Tibial nerve (tissue), 4 donors: ENCODE measurements around the gene TMEM94.

ENCODE experiments used
- CTCF ChIP-seq, 5 experiments: fragments of 200-600 bp in 3 of 5; fragments of 450-650 bp in 2 of 5; sonication (generic) in 3 of 5; IDR thresholded peaks; one replicate each; pipeline ENCODE4 v1.5.1; 2016 to 2019; ENCODE audit warnings: antibody characterized with exemption in 5 of 5, mild to moderate bottlenecking in 3 of 5, moderate library complexity in 2 of 5
- EP300 ChIP-seq, 2 donors: sonication (generic); formaldehyde crosslinking; IDR thresholded peaks; one replicate each; pipeline ENCODE4 v1.6.1; 2017; ENCODE audit warnings: antibody characterized with exemption in 2 of 2, mild to moderate bottlenecking in 1 of 2
- POLR2A ChIP-seq, 2 donors: fragments of 450-650 bp; IDR thresholded peaks; one replicate each; pipeline ENCODE4 v1.6.1; 2017; ENCODE audit warnings: antibody characterized with exemption in 2 of 2, mild to moderate bottlenecking in 2 of 2, moderate library complexity in 2 of 2

DNA sequence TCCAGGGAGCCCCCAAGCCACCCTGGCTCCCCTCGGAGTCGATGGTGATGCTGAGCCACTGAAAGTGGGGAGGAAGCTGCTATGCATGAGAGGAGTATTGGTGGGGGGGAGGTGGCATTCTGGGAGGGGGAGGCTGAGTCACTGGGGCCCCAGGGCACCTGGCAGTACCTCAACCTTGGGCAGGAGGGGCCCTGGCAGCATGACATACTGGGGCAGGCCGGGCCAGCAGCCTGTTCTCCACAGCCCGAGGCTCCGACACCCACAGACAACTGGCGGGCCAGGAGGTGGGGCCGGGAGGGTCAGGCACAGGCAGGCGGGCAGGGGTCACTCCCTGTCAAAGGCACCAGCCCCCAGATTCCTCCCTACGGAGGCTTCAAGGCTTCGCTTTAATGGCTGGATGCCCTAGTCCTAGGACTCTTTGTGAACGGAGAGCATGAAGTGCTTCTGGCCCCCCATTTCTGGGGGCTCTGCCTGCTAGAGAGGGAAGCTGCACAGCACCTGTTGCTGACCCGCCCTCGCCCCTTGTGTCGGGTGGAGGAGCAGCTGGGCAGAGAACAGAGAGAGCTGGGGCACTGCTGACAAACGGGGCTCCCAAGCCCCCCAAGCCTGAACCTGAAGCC is 58.0 kb downstream of the TMEM94 start:
- TF ChIP-seq CTCF (IDR thresholded peaks at IDR 0.05) (no peak), POLR2A (IDR thresholded peaks at IDR 0.05) (no peak), EP300 (IDR thresholded peaks at IDR 0.05) (no peak)
